Measurements from ENCODE around the gene SLC4A1.

DNA sequence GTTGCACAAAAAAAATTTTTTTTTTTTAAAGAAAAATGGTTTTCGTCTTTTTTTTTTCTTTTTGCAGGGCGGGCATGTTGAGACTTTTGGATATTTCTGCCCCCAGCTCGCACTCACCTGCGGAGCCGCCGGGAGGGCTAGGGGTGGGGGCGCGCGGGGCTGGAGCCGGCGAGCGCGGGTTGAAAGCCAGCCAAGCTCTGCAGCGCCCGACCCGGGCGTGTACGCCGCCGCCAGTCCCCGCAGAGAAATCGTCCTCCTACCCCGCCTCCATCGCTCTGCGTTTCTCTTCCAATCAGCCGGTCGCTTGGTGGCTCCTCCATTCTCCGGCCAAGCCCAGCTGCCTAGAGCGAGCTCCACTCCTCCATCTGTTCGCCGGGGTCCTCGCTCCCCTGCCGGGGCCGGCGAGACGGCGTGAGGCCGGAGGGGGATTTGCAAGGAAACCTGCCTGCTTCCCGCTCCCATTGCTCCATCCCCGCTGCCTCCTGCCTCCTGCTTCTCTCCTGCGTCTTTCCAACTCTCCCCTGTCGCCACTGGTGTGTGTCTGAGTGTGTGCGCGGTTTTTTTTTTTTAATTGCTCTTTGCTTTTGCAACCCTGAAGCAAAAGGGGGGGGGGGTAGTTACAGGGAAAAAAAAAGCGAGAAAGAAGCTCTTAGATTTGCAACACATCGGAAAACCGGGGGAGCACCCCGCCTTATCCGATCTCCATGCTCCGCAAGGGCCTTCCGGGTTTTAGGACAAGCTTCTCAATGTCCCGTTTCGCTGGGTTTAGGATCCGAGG is 46.7 kb downstream of the SLC4A1 start:
- TF ChIP-seq TAF1 (IDR thresholded peaks at IDR 0.05; ENCODE audit: low read depth) (no peak), EGR1 (IDR thresholded peaks at IDR 0.05) (no peak), RAD21 (IDR thresholded peaks at IDR 0.05; ENCODE audit: low read depth) (no peak; the same call in 1 of the 2 replicates), YY1 (IDR thresholded peaks at IDR 0.05; ENCODE audit: low read depth) (0 out of 2 replicates have a peak, but pooled peaks have one; percentile 30), CREB1 (IDR thresholded peaks at IDR 0.05; ENCODE audit: low read depth) (no peak), CEBPB (IDR thresholded peaks at IDR 0.05) (0 out of 2 replicates have a peak, but pooled peaks have one; percentile 4), TCF12 (IDR thresholded peaks at IDR 0.05; ENCODE audit: low read depth) (no peak; the same call in 1 of the 2 replicates), TEAD4 (IDR thresholded peaks at IDR 0.05) (0 out of 2 replicates have a peak, but pooled peaks have one; percentile 18)
- TF ChIP-seq, protein P1, sequence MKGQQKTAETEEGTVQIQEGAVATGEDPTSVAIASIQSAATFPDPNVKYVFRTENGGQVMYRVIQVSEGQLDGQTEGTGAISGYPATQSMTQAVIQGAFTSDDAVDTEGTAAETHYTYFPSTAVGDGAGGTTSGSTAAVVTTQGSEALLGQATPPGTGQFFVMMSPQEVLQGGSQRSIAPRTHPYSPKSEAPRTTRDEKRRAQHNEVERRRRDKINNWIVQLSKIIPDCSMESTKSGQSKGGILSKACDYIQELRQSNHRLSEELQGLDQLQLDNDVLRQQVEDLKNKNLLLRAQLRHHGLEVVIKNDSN (IDR thresholded peaks at IDR 0.05) = no peak
- TF ChIP-seq, protein P2, sequence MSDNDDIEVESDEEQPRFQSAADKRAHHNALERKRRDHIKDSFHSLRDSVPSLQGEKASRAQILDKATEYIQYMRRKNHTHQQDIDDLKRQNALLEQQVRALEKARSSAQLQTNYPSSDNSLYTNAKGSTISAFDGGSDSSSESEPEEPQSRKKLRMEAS (IDR thresholded peaks at IDR 0.05) = no peak
- TF ChIP-seq, protein P3, sequence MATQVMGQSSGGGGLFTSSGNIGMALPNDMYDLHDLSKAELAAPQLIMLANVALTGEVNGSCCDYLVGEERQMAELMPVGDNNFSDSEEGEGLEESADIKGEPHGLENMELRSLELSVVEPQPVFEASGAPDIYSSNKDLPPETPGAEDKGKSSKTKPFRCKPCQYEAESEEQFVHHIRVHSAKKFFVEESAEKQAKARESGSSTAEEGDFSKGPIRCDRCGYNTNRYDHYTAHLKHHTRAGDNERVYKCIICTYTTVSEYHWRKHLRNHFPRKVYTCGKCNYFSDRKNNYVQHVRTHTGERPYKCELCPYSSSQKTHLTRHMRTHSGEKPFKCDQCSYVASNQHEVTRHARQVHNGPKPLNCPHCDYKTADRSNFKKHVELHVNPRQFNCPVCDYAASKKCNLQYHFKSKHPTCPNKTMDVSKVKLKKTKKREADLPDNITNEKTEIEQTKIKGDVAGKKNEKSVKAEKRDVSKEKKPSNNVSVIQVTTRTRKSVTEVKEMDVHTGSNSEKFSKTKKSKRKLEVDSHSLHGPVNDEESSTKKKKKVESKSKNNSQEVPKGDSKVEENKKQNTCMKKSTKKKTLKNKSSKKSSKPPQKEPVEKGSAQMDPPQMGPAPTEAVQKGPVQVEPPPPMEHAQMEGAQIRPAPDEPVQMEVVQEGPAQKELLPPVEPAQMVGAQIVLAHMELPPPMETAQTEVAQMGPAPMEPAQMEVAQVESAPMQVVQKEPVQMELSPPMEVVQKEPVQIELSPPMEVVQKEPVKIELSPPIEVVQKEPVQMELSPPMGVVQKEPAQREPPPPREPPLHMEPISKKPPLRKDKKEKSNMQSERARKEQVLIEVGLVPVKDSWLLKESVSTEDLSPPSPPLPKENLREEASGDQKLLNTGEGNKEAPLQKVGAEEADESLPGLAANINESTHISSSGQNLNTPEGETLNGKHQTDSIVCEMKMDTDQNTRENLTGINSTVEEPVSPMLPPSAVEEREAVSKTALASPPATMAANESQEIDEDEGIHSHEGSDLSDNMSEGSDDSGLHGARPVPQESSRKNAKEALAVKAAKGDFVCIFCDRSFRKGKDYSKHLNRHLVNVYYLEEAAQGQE (IDR thresholded peaks at IDR 0.05; ENCODE audit: low read depth) = no peak
